ENCODE measurements around the gene DIAPH1. TPM values are rescaled to one million over a fixed set of nuclear protein-coding genes. Genes with fewer than 3 reads are reported as not detected.

The DIAPH1 gene
- total and polyA plus RNA-seq, 3 experiments from 2014 or later, result 151 to 217 (median 212) TPM

GRCh38 chr5:141465351-141465750 is 153.4 kb downstream of the DIAPH1 start:
- H3K27me3 Mint-ChIP-seq, result peaks cover 13 to 25% of the 10 kb centered on the region in 2 donors
- H3K9me3 ChIP-seq (ENCODE audit: low read length), result no peaks in the 10 kb centered on the region
- H3K4me3 ChIP-seq (ENCODE audit: low read length), result no peak overlapping the region
- H3K27me3 ChIP-seq (ENCODE audit: insufficient read depth, low read length, poor library complexity, severe bottlenecking), result no peaks in the 10 kb centered on the region
- DNase-seq, result no peak
- H3K4me1 Mint-ChIP-seq, result no peaks in the 10 kb centered on the region
- H3K4me3 Mint-ChIP-seq, result no peak overlapping the region
- H3K27ac Mint-ChIP-seq, result no peak overlapping the region
- ChIA-PET POLR2A (no interaction called here), CTCF (no interaction called here)
- H3K4me1 ChIP-seq (ENCODE audit: insufficient read depth, low read length), result no peaks in the 10 kb centered on the region
- H3K36me3 Mint-ChIP-seq, result peaks cover 0 to 4% (median 0%) of the 10 kb centered on the region in 3 donors
- H3K9me3 Mint-ChIP-seq, result peaks cover 5 to 13% (median 12%) of the 10 kb centered on the region in 5 donors
- no peak overlapping the region for H3K27ac ChIP-seq (ENCODE audit: low read depth, low read length)
- no peaks in the 10 kb centered on the region for H3K36me3 ChIP-seq (ENCODE audit: insufficient read depth, low read length)

Other genes starting within 250 kb of the DIAPH1 start
- gene PCDHGB3, start 248.8 kb downstream of the DIAPH1 start, total RNA-seq, result under 1 TPM; 0.18 to 0.28 TPM
- gene PCDHGB3, start 248.8 kb downstream of the DIAPH1 start, polyA plus RNA-seq, result not detected
- under 1 TPM; 0.15 to 0.22 TPM for gene PCDHGA6, start 245.1 kb downstream of the DIAPH1 start, total RNA-seq
- 0.06 TPM for gene PCDHGA6, start 245.1 kb downstream of the DIAPH1 start, polyA plus RNA-seq
- gene PCDHGA7, start 236.3 kb downstream of the DIAPH1 start, total RNA-seq, result under 1 TPM in 1 of 2 experiments, not detected in 1; 0.09 TPM
- gene PCDHGA7, start 236.3 kb downstream of the DIAPH1 start, polyA plus RNA-seq, result not detected
- under 1 TPM in 1 of 2 experiments, not detected in 1; 0.13 TPM for gene PCDHGB4, start 231.3 kb downstream of the DIAPH1 start, total RNA-seq
- gene PCDHGB4, start 231.3 kb downstream of the DIAPH1 start, polyA plus RNA-seq, result 0.08 TPM
- gene PCDHGA8, start 226.4 kb downstream of the DIAPH1 start, total RNA-seq, result under 1 TPM in 1 of 2 experiments, not detected in 1; 0.04 TPM
- gene PCDHGA8, start 226.4 kb downstream of the DIAPH1 start, polyA plus RNA-seq, result not detected
- gene PCDHGB5, start 221.1 kb downstream of the DIAPH1 start, total RNA-seq, result under 1 TPM; 0.22 to 0.27 TPM
- gene PCDHGB5, start 221.1 kb downstream of the DIAPH1 start, polyA plus RNA-seq, result 0.14 TPM
- gene PCDHGA9, start 216.2 kb downstream of the DIAPH1 start, total RNA-seq, result under 1 TPM in 1 of 2 experiments, not detected in 1; 0.09 TPM
- gene PCDHGA9, start 216.2 kb downstream of the DIAPH1 start, polyA plus RNA-seq, result not detected
- under 1 TPM; 0.11 to 0.13 TPM for gene PCDHGB6, start 211.0 kb downstream of the DIAPH1 start, total RNA-seq
- gene PCDHGB6, start 211.0 kb downstream of the DIAPH1 start, polyA plus RNA-seq, result 0.25 TPM
- under 1 TPM; 0.16 to 0.20 TPM for gene PCDHGA10, start 206.0 kb downstream of the DIAPH1 start, total RNA-seq
- gene PCDHGA10, start 206.0 kb downstream of the DIAPH1 start, polyA plus RNA-seq, result 0.07 TPM
- gene PCDHGB7, start 201.3 kb downstream of the DIAPH1 start, total RNA-seq, result under 1 TPM in 1 of 2 experiments, not detected in 1; 0.11 TPM
- not detected for gene PCDHGB7, start 201.3 kb downstream of the DIAPH1 start, polyA plus RNA-seq
- under 1 TPM in 1 of 2 experiments, not detected in 1; 0.13 TPM for gene PCDHGA11, start 197.9 kb downstream of the DIAPH1 start, total RNA-seq
- 0.09 TPM for gene PCDHGA11, start 197.9 kb downstream of the DIAPH1 start, polyA plus RNA-seq
- gene PCDHGA12, start 188.5 kb downstream of the DIAPH1 start, total RNA-seq, result under 1 TPM in 1 of 2 experiments, not detected in 1; 0.09 TPM
- not detected for gene PCDHGA12, start 188.5 kb downstream of the DIAPH1 start, polyA plus RNA-seq
- under 1 TPM; 0.11 to 0.15 TPM for gene PCDHGC3, start 143.0 kb downstream of the DIAPH1 start, total RNA-seq
- not detected for gene PCDHGC3, start 143.0 kb downstream of the DIAPH1 start, polyA plus RNA-seq
- not detected for gene PCDHGC4, start 134.0 kb downstream of the DIAPH1 start, total RNA-seq
- gene PCDHGC4, start 134.0 kb downstream of the DIAPH1 start, polyA plus RNA-seq, result not detected
- gene PCDHGC5, start 129.9 kb downstream of the DIAPH1 start, total RNA-seq, result not detected
- not detected for gene PCDHGC5, start 129.9 kb downstream of the DIAPH1 start, polyA plus RNA-seq
- 10 to 100 TPM; 74.8 to 78.6 TPM for gene HDAC3, start 17.8 kb upstream of the DIAPH1 start, total RNA-seq
- 92.8 TPM for gene HDAC3, start 17.8 kb upstream of the DIAPH1 start, polyA plus RNA-seq
- 10 to 100 TPM; 24.8 to 26.2 TPM for gene RELL2, start 18.0 kb upstream of the DIAPH1 start, total RNA-seq
- gene RELL2, start 18.0 kb upstream of the DIAPH1 start, polyA plus RNA-seq, result 3.7 TPM
- gene FCHSD1, start 32.4 kb upstream of the DIAPH1 start, total RNA-seq, result 10 to 100 TPM; 31.1 to 33.7 TPM
- 14.6 TPM for gene FCHSD1, start 32.4 kb upstream of the DIAPH1 start, polyA plus RNA-seq
- 1 to 10 TPM; 6.9 to 7.9 TPM for gene ARAP3, start 63.2 kb upstream of the DIAPH1 start, total RNA-seq
- gene ARAP3, start 63.2 kb upstream of the DIAPH1 start, polyA plus RNA-seq, result 0.20 TPM